HL-60 (cell line): Measurements from ENCODE around the gene MCF2L2.
"Not testable (repeated sequence)": the region's sequence is repeated elsewhere in the genome, so short reads cannot be mapped to it uniquely, and the experiment has no call there.

Experiments used
- DNase-seq, 2 experiments: peaks; one replicate each; pipeline ENCODE4 v3.0.0-alpha.2; 2010 to 2020; ENCODE audit warnings: low read depth in 1 of 2, low spot score in 1 of 2
- H3K27ac ChIP-seq: fragments of 250-450 bp; sonication (Bioruptor Pico); replicated peaks from 2 replicates; pipeline ENCODE4 v1.5.1; 2020; ENCODE audit warnings: mild to moderate bottlenecking, moderate library complexity
- H3K27me3 ChIP-seq: fragments of 250-450 bp; sonication (Bioruptor Pico); 2 replicates; pipeline ENCODE4 v1.5.1; 2021; ENCODE audit warnings: mild to moderate bottlenecking, moderate library complexity; ENCODE audit not compliant: insufficient read depth, poor library complexity, severe bottlenecking
- H3K4me3 ChIP-seq: replicated peaks from 2 replicates; pipeline ENCODE4 v1.5.1; 2011; ENCODE audit warnings: mild to moderate bottlenecking, control low read depth, low read length; ENCODE audit not compliant: insufficient read depth
- GABPA ChIP-seq: IDR thresholded peaks from 2 replicates; pipeline ENCODE4 v1.6.1; 2012; ENCODE audit warnings: low read depth
- POLR2AphosphoS5 ChIP-seq: IDR thresholded peaks from 2 replicates; pipeline ENCODE4 v1.6.1; 2012; ENCODE audit warnings: low read depth
- SPI1 ChIP-seq: IDR thresholded peaks from 2 replicates; pipeline ENCODE4 v1.6.1; 2012; ENCODE audit warnings: low read depth, mild to moderate bottlenecking, borderline replicate concordance
- TF ChIP-seq, protein P1 (sequence below): IDR thresholded peaks from one replicate; pipeline ENCODE4 v1.5.1; 2011; ENCODE audit warnings: low read length, control low read depth, inconsistent platforms; ENCODE audit not compliant: insufficient read depth
- TF ChIP-seq, protein P2 (sequence below): IDR thresholded peaks from 2 replicates; pipeline ENCODE4 v1.6.1; 2012; ENCODE audit warnings: low read depth; ENCODE audit not compliant: insufficient replicate concordance

MCF2L2 gene

DNA sequence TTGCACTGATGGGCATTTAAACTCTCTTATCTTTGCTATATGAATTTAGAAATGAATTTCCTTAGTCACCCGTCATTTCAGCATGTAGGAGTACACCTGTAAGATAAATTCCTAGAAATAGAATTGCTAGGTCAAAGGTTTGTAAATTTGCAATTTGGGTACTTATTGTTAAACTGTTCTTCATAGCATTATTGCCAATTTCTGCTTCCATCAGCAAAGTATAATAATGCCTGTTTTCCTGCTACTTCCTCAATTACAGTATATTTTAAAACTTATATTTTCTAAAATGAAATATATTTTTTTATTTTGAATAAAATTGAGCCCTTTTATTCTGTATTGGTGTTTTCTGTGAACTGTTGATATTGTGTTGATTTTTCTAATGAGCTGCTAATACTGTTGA is 16.3 kb upstream of the MCF2L2 start:
- H3K4me3 ChIP-seq = no peak overlapping the region
- TF ChIP-seq, protein P1, sequence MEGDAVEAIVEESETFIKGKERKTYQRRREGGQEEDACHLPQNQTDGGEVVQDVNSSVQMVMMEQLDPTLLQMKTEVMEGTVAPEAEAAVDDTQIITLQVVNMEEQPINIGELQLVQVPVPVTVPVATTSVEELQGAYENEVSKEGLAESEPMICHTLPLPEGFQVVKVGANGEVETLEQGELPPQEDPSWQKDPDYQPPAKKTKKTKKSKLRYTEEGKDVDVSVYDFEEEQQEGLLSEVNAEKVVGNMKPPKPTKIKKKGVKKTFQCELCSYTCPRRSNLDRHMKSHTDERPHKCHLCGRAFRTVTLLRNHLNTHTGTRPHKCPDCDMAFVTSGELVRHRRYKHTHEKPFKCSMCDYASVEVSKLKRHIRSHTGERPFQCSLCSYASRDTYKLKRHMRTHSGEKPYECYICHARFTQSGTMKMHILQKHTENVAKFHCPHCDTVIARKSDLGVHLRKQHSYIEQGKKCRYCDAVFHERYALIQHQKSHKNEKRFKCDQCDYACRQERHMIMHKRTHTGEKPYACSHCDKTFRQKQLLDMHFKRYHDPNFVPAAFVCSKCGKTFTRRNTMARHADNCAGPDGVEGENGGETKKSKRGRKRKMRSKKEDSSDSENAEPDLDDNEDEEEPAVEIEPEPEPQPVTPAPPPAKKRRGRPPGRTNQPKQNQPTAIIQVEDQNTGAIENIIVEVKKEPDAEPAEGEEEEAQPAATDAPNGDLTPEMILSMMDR = no peak
- TF ChIP-seq, protein P2, sequence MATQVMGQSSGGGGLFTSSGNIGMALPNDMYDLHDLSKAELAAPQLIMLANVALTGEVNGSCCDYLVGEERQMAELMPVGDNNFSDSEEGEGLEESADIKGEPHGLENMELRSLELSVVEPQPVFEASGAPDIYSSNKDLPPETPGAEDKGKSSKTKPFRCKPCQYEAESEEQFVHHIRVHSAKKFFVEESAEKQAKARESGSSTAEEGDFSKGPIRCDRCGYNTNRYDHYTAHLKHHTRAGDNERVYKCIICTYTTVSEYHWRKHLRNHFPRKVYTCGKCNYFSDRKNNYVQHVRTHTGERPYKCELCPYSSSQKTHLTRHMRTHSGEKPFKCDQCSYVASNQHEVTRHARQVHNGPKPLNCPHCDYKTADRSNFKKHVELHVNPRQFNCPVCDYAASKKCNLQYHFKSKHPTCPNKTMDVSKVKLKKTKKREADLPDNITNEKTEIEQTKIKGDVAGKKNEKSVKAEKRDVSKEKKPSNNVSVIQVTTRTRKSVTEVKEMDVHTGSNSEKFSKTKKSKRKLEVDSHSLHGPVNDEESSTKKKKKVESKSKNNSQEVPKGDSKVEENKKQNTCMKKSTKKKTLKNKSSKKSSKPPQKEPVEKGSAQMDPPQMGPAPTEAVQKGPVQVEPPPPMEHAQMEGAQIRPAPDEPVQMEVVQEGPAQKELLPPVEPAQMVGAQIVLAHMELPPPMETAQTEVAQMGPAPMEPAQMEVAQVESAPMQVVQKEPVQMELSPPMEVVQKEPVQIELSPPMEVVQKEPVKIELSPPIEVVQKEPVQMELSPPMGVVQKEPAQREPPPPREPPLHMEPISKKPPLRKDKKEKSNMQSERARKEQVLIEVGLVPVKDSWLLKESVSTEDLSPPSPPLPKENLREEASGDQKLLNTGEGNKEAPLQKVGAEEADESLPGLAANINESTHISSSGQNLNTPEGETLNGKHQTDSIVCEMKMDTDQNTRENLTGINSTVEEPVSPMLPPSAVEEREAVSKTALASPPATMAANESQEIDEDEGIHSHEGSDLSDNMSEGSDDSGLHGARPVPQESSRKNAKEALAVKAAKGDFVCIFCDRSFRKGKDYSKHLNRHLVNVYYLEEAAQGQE = no peak
- TF ChIP-seq GABPA (no peak), POLR2AphosphoS5 (no peak), SPI1 (no peak)

DNA sequence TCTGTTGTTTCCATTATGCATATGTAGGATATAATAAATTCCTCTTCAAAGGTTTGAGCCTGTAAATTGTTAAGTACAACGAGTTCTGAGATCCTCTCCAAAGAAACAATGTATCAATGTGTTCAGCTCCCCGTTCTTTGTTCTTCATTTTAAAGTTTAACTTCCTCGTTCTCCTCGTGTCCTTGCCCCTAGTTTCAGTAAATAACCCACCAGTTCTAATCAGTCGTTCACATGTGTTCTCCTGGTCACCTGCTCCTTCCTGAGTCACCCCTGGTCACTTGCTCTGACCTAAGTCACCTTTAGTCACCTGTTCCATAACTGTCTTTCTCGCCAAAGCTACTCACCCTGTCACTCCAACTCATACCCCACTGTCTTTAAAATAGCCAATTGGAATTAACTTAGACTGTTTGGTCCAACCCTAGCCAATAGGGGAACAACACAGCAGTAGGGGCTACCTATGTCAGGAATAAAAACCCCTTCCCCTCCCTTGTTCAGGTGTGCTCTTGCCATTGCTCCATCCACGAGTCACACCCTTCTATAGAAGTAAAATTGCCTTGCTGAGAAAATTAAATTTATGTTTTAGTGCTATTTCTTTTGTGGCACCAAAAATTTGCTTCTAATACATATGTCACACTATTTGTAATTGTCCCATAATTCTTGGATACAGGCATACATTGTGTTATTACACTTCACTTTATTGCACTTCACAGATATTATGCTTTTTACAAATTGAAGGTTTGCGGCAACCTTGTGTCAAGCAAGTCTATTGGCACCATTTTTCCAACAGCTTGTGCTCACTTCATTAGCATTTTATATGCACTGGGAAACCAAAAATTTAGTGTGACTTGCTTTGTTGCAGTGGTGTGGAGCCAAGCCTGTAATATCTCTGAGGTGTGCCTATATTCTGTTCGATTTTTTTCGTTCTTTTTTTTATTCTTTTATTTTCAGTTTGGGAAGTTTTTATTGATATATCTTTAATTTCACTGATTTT is 15.3 kb upstream of the MCF2L2 start:
- TF ChIP-seq, protein P2 = no peak
- TF ChIP-seq SPI1 (no peak), GABPA (no peak), POLR2AphosphoS5 (no peak)
- TF ChIP-seq, protein P1 = no peak
- H3K27ac ChIP-seq = no peak overlapping the region
- no peaks in the 10 kb centered on the region for H3K27me3 ChIP-seq
- no peak overlapping the region for H3K4me3 ChIP-seq
- DNase-seq = no peak

More for the DNA sequence above, 16.3 kb upstream of the MCF2L2 start:
- no peak for DNase-seq
- Histone ChIP-seq H3K27me3 (no peaks in the 10 kb centered on the region), H3K27ac (no peak overlapping the region)

DNA sequence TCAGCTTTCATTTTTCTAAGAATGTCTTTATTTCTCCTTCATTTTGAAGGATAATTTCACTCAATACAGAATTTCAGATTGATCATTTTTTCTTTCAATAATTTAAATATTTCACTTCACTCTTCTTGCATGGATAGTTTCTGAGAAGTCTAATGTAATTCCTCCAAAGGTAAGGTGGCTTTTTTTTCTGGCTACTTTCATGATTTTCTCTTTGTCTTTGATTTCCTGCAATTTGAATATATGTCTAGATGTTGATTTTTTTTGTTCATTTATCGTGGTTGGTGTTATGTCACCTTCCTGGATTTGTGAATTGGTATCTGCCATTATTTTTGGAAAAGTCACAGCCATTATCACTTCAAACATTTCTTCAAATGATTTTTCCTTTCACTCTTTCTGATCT is 14.6 kb upstream of the MCF2L2 start:
- Histone ChIP-seq H3K27me3 (no peaks in the 10 kb centered on the region), H3K4me3 (no peak overlapping the region), H3K27ac (no peak overlapping the region)
- no peak for DNase-seq
- TF ChIP-seq, protein P2 = no peak
- TF ChIP-seq POLR2AphosphoS5 (no peak), GABPA (no peak), SPI1 (no peak)
- TF ChIP-seq, protein P1 = no peak

DNA sequence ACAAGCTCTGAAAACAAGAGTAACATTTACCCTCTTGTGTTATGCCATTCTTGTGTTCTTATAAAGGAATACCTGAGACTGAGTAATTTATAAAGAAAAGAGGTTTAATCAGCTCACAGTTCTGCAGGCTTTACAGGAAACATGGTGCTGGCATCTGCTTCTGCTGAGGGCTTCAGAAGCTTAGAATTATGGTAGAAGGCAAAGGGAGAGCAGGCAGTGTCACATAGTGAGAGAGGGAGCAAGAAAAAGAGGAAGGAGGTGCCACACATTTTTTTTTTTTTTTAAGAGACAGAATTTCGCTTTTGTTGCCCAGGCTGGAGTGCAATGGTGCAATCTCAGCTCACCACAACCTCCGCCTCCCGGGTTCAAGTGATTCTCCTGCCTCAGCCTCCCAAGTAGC is 12.1 kb upstream of the MCF2L2 start:
- not testable (repeated sequence) for H3K4me3 ChIP-seq, H3K27me3 ChIP-seq, H3K27ac ChIP-seq
- peak in 1 of 2 experiments; percentile 32 for DNase-seq
